SK-N-SH treated with all-trans-retinoic acid at 6 μM for 48 hours (cell line): ENCODE data around the gene HHIPL1.

Experiments used
- ATAC-seq: fragments of 200-7000 bp; cut with Tn5 transposase; 3 replicates; pipeline ENCODE4 v1.9.1; 2020; ENCODE audit warnings: mild to moderate bottlenecking, moderate library complexity
- ARNTL ChIP-seq: fragments of 450-650 bp; formaldehyde crosslinking; IDR thresholded peaks from 2 replicates; pipeline ENCODE4 v1.5.0; 2020; ENCODE audit warnings: low read depth, mild to moderate bottlenecking, moderate library complexity, borderline replicate concordance
- BACH2 ChIP-seq: fragments of 250-450 bp; sonication (Bioruptor Pico); IDR thresholded peaks from 2 replicates; pipeline ENCODE4 v1.9.0; 2021; ENCODE audit warnings: mild to moderate bottlenecking, borderline replicate concordance
- CREB5 ChIP-seq: fragments of 250-450 bp; sonication (Bioruptor Pico); IDR thresholded peaks from 2 replicates; pipeline ENCODE4 v1.5.1; 2020; ENCODE audit warnings: low read depth, mild to moderate bottlenecking, moderate library complexity
- CSRNP3 ChIP-seq: fragments of 250-450 bp; sonication (Bioruptor Pico); IDR thresholded peaks from 2 replicates; pipeline ENCODE4 v1.5.1; 2021; ENCODE audit warnings: mild to moderate bottlenecking, moderate library complexity
- ESRRG ChIP-seq: fragments of 250-450 bp; sonication (Bioruptor Pico); IDR thresholded peaks from 2 replicates; pipeline ENCODE4 v1.6.1; 2021; ENCODE audit warnings: mild to moderate bottlenecking
- GLIS3 ChIP-seq: fragments of 250-450 bp; sonication (Bioruptor Pico); IDR thresholded peaks from 2 replicates; pipeline ENCODE4 v1.5.0; 2020; ENCODE audit warnings: mild to moderate bottlenecking, moderate library complexity
- ISL1 ChIP-seq: fragments of 250-450 bp; sonication (Bioruptor Pico); IDR thresholded peaks from 2 replicates; pipeline ENCODE4 v2.1.2; 2022; ENCODE audit warnings: mild to moderate bottlenecking, moderate library complexity
- OSR1 ChIP-seq: fragments of 250-450 bp; sonication (Bioruptor Pico); IDR thresholded peaks from 2 replicates; pipeline ENCODE4 v1.8.0; 2022; ENCODE audit warnings: moderate library complexity, mild to moderate bottlenecking, inconsistent platforms
- PATZ1 ChIP-seq: fragments of 250-450 bp; sonication (Bioruptor Pico); IDR thresholded peaks from 2 replicates; pipeline ENCODE4 v1.8.0; 2020; ENCODE audit warnings: mild to moderate bottlenecking, moderate library complexity, borderline replicate concordance
- PPARA ChIP-seq: fragments of 250-450 bp; sonication (Bioruptor Pico); IDR thresholded peaks from 2 replicates; pipeline ENCODE4 v1.5.0; 2020; ENCODE audit warnings: mild to moderate bottlenecking, borderline replicate concordance
- RARB ChIP-seq: fragments of 250-450 bp; sonication (Bioruptor Pico); IDR thresholded peaks from 2 replicates; pipeline ENCODE4 v1.8.0; 2021; ENCODE audit warnings: mild to moderate bottlenecking, moderate library complexity
- SNAI2 ChIP-seq: fragments of 250-450 bp; sonication (Bioruptor Pico); IDR thresholded peaks from 2 replicates; pipeline ENCODE4 v1.5.0; 2020; ENCODE audit warnings: mild to moderate bottlenecking, moderate library complexity
- TOX ChIP-seq: fragments of 250-450 bp; sonication (Bioruptor Pico); IDR thresholded peaks from 2 replicates; pipeline ENCODE4 v1.8.0; 2021; ENCODE audit warnings: mild to moderate bottlenecking, moderate library complexity, borderline replicate concordance
- ZC3H10 ChIP-seq: fragments of 250-450 bp; sonication (Bioruptor Pico); IDR thresholded peaks from 2 replicates; pipeline ENCODE4 v1.5.1; 2021; ENCODE audit warnings: mild to moderate bottlenecking, moderate library complexity
- ZFP3 ChIP-seq: fragments of 250-450 bp; sonication (Bioruptor Pico); IDR thresholded peaks from 2 replicates; pipeline ENCODE4 v1.5.0; 2020; ENCODE audit warnings: mild to moderate bottlenecking, moderate library complexity
- ZFP30 ChIP-seq: fragments of 450-650 bp; formaldehyde crosslinking; IDR thresholded peaks from 2 replicates; pipeline ENCODE4 v1.5.0; 2022; ENCODE audit warnings: mild to moderate bottlenecking, moderate library complexity
- ZNF565 ChIP-seq: fragments of 450-650 bp; formaldehyde crosslinking; conservative IDR thresholded peaks from 2 replicates; pipeline ENCODE4 v1.5.0; 2020; ENCODE audit warnings: low read depth, mild to moderate bottlenecking, moderate library complexity
- ZNF70 ChIP-seq: fragments of 450-650 bp; formaldehyde crosslinking; IDR thresholded peaks from 2 replicates; pipeline ENCODE4 v1.5.0; 2020; ENCODE audit warnings: mild to moderate bottlenecking, moderate library complexity
- ZNF8 ChIP-seq: fragments of 450-650 bp; formaldehyde crosslinking; IDR thresholded peaks from 2 replicates; pipeline ENCODE4 v1.5.0; 2020; ENCODE audit warnings: mild to moderate bottlenecking, moderate library complexity
- TF ChIP-seq, protein P1 (sequence below): fragments of 250-450 bp; sonication (Bioruptor Pico); IDR thresholded peaks from 2 replicates; pipeline ENCODE4 v1.5.0; 2020; ENCODE audit warnings: mild to moderate bottlenecking, moderate library complexity
- TF ChIP-seq, protein P2 (sequence below): fragments of 250-450 bp; sonication (Bioruptor Pico); IDR thresholded peaks from 2 replicates; pipeline ENCODE4 v1.8.0; 2021; ENCODE audit warnings: low read depth, mild to moderate bottlenecking, moderate library complexity, borderline replicate concordance

The HHIPL1 gene

GRCh38 chr14:99704037-99704436 lies 59.1 kb downstream of the HHIPL1 start:
- no peak for TF ChIP-seq CREB5 (CRISPR knock-in tag)
- no peak for TF ChIP-seq RARB (CRISPR knock-in tag)
- TF ChIP-seq ZC3H10 (CRISPR knock-in tag), result no peak
- no peak for TF ChIP-seq ISL1 (CRISPR knock-in tag)
- TF ChIP-seq PPARA (CRISPR knock-in tag), result no peak
- TF ChIP-seq ZFP3 (CRISPR knock-in tag), result no peak
- TF ChIP-seq, all 23 proteins: peak for 0
- no peak for ATAC-seq

DNA sequence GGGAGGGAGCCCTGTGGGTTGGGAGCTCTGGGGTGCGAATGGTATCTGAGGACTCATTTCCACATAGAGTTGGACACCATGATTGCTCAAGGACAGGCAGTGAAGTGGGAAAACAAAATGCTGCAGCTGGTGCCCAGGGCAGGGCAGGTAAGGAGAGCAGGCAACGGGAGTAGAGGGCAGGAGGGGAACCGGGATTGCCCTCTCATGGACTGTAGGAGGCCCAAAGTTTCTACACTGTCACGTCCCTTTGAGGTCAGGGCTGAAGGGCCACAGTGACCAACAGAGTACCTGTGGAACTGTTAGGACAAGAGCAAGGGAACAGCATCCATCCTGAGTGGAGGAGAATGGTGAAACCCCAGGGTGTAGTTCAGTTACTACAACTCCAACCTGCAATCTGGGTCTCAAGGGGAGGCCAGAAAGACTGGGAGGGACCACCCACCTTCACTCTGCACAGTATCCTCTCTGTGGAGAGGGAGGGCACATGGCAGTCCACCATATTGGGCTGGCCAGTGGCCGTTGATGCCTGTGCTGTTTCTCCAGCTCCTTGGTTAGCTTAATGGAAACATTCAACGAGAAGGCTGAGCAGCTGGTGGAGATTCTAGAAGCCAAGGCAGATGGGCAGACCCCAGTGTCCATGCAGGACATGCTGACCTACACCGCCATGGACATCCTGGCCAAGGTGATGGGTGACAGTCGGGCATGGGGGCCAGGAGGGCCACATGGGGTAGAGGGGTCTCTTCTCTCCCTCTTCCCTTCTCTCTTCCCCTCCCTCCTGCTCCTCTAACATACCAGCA lies 61.4 kb downstream of the HHIPL1 start:
- no peak for ATAC-seq
- TF ChIP-seq TOX (CRISPR knock-in tag) (no peak), CREB5 (CRISPR knock-in tag) (no peak), ISL1 (CRISPR knock-in tag) (no peak), ESRRG (CRISPR knock-in tag) (no peak), GLIS3 (CRISPR knock-in tag) (no peak), ZFP30 (no peak), ZNF70 (CRISPR knock-in tag) (no peak), RARB (CRISPR knock-in tag) (no peak), PATZ1 (no peak)
- TF ChIP-seq, protein P1, sequence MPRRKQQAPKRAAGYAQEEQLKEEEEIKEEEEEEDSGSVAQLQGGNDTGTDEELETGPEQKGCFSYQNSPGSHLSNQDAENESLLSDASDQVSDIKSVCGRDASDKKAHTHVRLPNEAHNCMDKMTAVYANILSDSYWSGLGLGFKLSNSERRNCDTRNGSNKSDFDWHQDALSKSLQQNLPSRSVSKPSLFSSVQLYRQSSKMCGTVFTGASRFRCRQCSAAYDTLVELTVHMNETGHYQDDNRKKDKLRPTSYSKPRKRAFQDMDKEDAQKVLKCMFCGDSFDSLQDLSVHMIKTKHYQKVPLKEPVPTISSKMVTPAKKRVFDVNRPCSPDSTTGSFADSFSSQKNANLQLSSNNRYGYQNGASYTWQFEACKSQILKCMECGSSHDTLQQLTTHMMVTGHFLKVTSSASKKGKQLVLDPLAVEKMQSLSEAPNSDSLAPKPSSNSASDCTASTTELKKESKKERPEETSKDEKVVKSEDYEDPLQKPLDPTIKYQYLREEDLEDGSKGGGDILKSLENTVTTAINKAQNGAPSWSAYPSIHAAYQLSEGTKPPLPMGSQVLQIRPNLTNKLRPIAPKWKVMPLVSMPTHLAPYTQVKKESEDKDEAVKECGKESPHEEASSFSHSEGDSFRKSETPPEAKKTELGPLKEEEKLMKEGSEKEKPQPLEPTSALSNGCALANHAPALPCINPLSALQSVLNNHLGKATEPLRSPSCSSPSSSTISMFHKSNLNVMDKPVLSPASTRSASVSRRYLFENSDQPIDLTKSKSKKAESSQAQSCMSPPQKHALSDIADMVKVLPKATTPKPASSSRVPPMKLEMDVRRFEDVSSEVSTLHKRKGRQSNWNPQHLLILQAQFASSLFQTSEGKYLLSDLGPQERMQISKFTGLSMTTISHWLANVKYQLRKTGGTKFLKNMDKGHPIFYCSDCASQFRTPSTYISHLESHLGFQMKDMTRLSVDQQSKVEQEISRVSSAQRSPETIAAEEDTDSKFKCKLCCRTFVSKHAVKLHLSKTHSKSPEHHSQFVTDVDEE (CRISPR knock-in tag), result no peak

GRCh38 chr14:99707420-99707819 lies 62.5 kb downstream of the HHIPL1 start:
- no peak for ATAC-seq
- TF ChIP-seq ZNF565 (CRISPR knock-in tag) (no peak), SNAI2 (no peak), ZNF70 (CRISPR knock-in tag) (no peak), CREB5 (CRISPR knock-in tag) (no peak), BACH2 (CRISPR knock-in tag) (no peak), ZFP30 (no peak), CSRNP3 (CRISPR knock-in tag) (no peak), RARB (CRISPR knock-in tag) (no peak), ARNTL (CRISPR knock-in tag) (no peak), ZNF8 (CRISPR knock-in tag) (no peak), GLIS3 (CRISPR knock-in tag) (no peak), OSR1 (no peak), ZFP3 (CRISPR knock-in tag) (no peak), TOX (CRISPR knock-in tag) (no peak), PATZ1 (no peak)
- TF ChIP-seq, protein P2, sequence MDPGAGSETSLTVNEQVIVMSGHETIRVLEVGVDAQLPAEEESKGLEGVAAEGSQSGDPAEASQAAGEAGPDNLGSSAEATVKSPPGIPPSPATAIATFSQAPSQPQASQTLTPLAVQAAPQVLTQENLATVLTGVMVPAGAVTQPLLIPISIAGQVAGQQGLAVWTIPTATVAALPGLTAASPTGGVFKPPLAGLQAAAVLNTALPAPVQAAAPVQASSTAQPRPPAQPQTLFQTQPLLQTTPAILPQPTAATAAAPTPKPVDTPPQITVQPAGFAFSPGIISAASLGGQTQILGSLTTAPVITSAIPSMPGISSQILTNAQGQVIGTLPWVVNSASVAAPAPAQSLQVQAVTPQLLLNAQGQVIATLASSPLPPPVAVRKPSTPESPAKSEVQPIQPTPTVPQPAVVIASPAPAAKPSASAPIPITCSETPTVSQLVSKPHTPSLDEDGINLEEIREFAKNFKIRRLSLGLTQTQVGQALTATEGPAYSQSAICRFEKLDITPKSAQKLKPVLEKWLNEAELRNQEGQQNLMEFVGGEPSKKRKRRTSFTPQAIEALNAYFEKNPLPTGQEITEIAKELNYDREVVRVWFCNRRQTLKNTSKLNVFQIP (CRISPR knock-in tag), result no peak
